HG02610 (cell line): ENCODE measurements around the gene TBK1.
"Not testable (repeated sequence)": the region's sequence is repeated elsewhere in the genome, so short reads cannot be mapped to it uniquely, and the experiment has no call there.

Source experiments
- ATAC-seq: cut with Tn5 transposase; IDR thresholded peaks from one replicate; pipeline ENCODE4 v1.9.1; 2021; ENCODE audit warnings: mild to moderate bottlenecking, moderate library complexity; ENCODE audit not compliant: unreplicated experiment

Gene TBK1

DNA sequence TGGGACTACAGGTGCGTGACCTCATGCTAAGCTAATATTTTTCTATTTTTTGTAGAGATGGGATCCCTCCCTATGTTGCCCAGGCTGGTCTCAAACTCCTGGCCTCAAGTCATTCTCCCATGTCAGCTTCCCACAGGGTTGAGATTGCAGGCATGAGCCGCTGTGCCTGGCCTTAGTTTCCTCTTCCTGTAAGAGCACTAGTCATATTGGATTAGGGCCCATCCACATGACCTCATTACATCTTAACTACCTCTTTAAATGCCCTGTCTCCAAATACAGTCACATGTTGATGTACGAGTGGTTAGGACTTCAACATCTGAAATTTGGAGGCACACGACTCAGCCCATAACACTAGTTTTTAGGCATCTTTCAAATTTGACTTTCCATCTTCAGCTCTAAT is 86.2 kb downstream of the TBK1 start:
- no peak for ATAC-seq

DNA sequence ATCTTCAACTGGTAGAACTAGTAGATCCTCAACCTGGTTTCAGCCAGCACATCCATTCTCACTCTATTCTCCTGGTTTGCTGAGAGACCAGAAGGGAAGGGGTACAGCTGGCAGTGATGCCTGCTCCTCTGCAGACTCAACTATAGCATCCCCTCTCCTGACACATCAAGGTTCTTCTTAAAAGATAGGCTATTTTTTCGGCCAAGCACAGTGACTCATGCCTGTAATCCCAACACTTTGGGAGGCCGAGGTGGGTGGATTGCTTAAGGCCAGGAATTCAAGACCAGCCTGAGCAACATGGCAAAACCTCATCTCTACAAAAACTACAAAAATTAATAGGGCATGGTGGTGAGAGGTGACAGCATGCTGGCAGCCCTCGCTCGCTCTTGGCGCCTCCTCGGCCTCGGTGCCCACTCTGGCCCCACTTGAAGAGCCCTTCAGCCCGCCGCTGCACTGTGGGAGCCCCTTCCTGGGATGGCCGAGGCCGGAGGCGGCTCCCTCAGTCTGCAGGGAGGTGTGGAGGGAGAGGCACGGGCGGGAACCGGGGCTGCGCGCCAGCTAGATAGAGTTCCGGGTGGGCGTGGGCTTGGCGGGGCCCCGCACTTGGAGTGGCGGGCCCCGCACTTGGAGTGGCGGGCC is 90.6 kb downstream of the TBK1 start:
- ATAC-seq, result not testable (repeated sequence)

DNA sequence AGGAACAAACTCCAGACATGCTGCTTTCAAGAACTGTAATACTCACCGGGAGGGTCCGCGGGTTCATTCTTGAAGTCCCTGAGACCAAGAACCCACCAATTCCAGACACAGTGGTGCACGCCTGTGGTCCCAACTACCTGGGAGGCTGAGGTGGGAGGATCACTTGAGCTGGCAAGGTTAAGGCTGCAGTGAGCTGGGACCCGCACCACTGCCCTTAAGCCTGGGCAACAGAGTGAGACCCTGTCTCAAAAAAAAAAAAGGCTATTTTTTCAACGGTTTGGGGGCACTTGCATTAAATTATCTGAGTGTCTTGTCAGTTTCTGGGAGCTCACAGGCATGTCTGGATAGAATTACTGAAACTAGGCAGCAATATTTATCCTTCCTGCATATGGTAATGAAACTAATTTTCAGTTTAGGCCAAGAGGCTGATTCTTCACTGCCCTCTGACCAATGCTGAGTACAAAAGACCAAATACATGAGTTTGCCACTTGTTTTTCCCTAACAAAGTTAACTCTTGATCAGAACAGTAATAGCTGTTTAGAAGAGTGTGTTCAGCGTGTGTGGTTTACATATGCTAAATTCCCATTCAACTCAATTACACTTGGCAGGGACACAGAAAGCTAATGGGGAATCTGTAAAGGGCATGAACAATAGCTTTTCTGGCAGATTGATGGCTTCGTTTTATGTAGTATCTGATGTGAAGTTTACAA is 92.6 kb downstream of the TBK1 start:
- ATAC-seq, result no peak

DNA sequence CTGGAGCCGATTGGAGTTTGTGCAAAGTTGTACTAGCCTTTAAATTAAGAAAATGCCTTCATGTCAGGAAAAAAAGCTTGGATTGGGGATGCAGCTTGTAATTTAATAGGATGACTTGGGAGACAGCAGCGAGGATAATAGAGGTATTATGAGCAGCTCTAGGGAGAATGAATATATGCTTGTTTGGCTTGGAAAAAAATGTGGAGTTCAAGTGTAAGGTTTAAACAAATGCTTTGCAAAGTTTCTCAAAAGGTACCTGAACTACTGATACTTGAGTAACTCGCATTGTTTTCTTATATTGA is 93.1 kb downstream of the TBK1 start:
- ATAC-seq, result no peak

DNA sequence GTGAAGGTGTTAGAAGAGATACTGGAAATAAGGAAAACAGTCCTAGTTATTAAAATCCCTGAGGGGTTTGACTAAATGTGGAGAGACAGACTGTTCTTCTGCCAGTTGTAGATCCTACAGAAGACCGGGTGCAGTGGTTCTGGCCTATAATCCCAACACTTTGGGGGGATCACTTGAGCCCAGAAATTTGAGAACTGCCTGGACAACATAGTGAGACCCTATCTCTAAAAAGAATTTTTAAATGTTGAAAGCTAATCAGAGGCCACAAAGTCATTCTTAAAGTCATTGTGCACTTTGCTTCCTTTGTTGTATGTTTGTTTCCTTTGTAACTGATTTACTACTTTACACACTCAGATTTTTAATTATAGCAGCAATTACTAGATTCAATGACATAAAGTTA is 97.2 kb downstream of the TBK1 start:
- ATAC-seq, result no peak

- no peak for ATAC-seq
Observed at GRCh38 chr12:64550755-64551154, 98.8 kb downstream of the TBK1 start.

- no peak for ATAC-seq
Observed at GRCh38 chr12:64551676-64552075, 99.8 kb downstream of the TBK1 start.
